Measurements from ENCODE around the gene SEPTIN3.
A peak's percentile ranks its signal among the peaks of the same experiment; 100 is the strongest.
"Not testable (repeated sequence)": the region's sequence is repeated elsewhere in the genome, so short reads cannot be mapped to it uniquely, and the experiment has no call there.

SEPTIN3 gene

GRCh38 chr22:41940832-41941765, 28.1 kb upstream of the SEPTIN3 start:
- DNase-seq = peak; percentile 37 to 74

GRCh38 chr22:41943661-41944209, 25.5 kb upstream of the SEPTIN3 start:
- no peak for DNase-seq

GRCh38 chr22:41946629-41947423, 22.4 kb upstream of the SEPTIN3 start, which contains the start of gene CENPM:
Gene CENPM (minus strand): TSS chr22:41947152. CDS start chr22:41947076, 76 bp downstream.
- DNase-seq = peak; percentile 80 to 82

- no peak for DNase-seq
Observed at GRCh38 chr22:41947424-41948080, 21.7 kb upstream of the SEPTIN3 start.

GRCh38 chr22:41948142-41948541, 21.1 kb upstream of the SEPTIN3 start:
- DNase-seq = no peak

GRCh38 chr22:41948928-41949296, 20.3 kb upstream of the SEPTIN3 start:
- not testable (repeated sequence) for DNase-seq

- DNase-seq = no peak
Observed at GRCh38 chr22:41949297-41949965, 19.8 kb upstream of the SEPTIN3 start.

GRCh38 chr22:41951898-41952474, 17.3 kb upstream of the SEPTIN3 start, which contains the start of gene SMIM45:
Gene SMIM45 (plus strand): TSS chr22:41952150.
- no peak for DNase-seq

GRCh38 chr22:41952713-41953112, 16.5 kb upstream of the SEPTIN3 start:
- no peak for DNase-seq

- DNase-seq = no peak
Observed at GRCh38 chr22:41957941-41958556, 11.2 kb upstream of the SEPTIN3 start.

- no peak for DNase-seq
Observed at GRCh38 chr22:41963453-41964111, 5.7 kb upstream of the SEPTIN3 start.

- no peak for DNase-seq
Observed at GRCh38 chr22:41964112-41964491, 5.1 kb upstream of the SEPTIN3 start.

- DNase-seq = no peak
Observed at GRCh38 chr22:41966225-41966606, 3.0 kb upstream of the SEPTIN3 start.

GRCh38 chr22:41966607-41967240, 2.5 kb upstream of the SEPTIN3 start:
- peak; percentile 11 to 83 for DNase-seq

- DNase-seq = no peak
Observed at GRCh38 chr22:41968601-41969000, 642 bp upstream of the SEPTIN3 start.

GRCh38 chr22:41970601-41971000, 1.4 kb downstream of the SEPTIN3 start:
- no peak for DNase-seq

- no peak for DNase-seq
Observed at GRCh38 chr22:41971431-41971830, 2.2 kb downstream of the SEPTIN3 start.

- no peak for DNase-seq
Observed at GRCh38 chr22:41974691-41975290, 5.5 kb downstream of the SEPTIN3 start.

- DNase-seq = no peak
Observed at GRCh38 chr22:41975299-41976069, 6.2 kb downstream of the SEPTIN3 start.

Measured in bone marrow (tissue), 2 donors.